ENCODE data around the gene ZC3H12A. TPM values are rescaled to one million over a fixed set of nuclear protein-coding genes. Genes with fewer than 3 reads are reported as not detected.
A peak's percentile ranks its signal among the peaks of the same experiment; 100 is the strongest.

ZC3H12A gene
- total RNA-seq, 1 donor from 2014 or later, result 6.0 TPM

GRCh38 chr1:37448691-37449417 lies 25.5 kb upstream of the ZC3H12A start:
- Mint-ChIP-seq H3K27me3 (peaks cover 35% of the 10 kb centered on the region), H3K4me1 (ENCODE audit: unreplicated experiment) (no peaks in the 10 kb centered on the region), H3K27ac (no peak overlapping the region), H3K9me3 (no peaks in the 10 kb centered on the region), H3K36me3 (no peaks in the 10 kb centered on the region), H3K4me3 (no peak overlapping the region)
- DNase-seq (ENCODE audit: extremely low spot score, unreplicated experiment), result no peak
- TF ChIP-seq, protein P1, sequence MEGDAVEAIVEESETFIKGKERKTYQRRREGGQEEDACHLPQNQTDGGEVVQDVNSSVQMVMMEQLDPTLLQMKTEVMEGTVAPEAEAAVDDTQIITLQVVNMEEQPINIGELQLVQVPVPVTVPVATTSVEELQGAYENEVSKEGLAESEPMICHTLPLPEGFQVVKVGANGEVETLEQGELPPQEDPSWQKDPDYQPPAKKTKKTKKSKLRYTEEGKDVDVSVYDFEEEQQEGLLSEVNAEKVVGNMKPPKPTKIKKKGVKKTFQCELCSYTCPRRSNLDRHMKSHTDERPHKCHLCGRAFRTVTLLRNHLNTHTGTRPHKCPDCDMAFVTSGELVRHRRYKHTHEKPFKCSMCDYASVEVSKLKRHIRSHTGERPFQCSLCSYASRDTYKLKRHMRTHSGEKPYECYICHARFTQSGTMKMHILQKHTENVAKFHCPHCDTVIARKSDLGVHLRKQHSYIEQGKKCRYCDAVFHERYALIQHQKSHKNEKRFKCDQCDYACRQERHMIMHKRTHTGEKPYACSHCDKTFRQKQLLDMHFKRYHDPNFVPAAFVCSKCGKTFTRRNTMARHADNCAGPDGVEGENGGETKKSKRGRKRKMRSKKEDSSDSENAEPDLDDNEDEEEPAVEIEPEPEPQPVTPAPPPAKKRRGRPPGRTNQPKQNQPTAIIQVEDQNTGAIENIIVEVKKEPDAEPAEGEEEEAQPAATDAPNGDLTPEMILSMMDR (conservative IDR thresholded peaks at IDR 0.05), result no peak

- Mint-ChIP-seq H3K4me3 (no peak overlapping the region), H3K36me3 (no peaks in the 10 kb centered on the region), H3K27me3 (peaks cover 31% of the 10 kb centered on the region), H3K27ac (no peak overlapping the region), H3K9me3 (no peaks in the 10 kb centered on the region), H3K4me1 (ENCODE audit: unreplicated experiment) (peaks cover 2% of the 10 kb centered on the region)
- DNase-seq (ENCODE audit: extremely low spot score, unreplicated experiment), result no peak
- TF ChIP-seq, protein P1 (conservative IDR thresholded peaks at IDR 0.05), result no peak
Observed at GRCh38 chr1:37449936-37450335, 24.4 kb upstream of the ZC3H12A start.

GRCh38 chr1:37452416-37452815 lies 22.0 kb upstream of the ZC3H12A start:
- peaks cover 4% of the 10 kb centered on the region for H3K4me1 Mint-ChIP-seq (ENCODE audit: unreplicated experiment)
- DNase-seq (ENCODE audit: extremely low spot score, unreplicated experiment), result no peak
- no peak overlapping the region for H3K4me3 Mint-ChIP-seq
- H3K9me3 Mint-ChIP-seq, result no peaks in the 10 kb centered on the region
- no peaks in the 10 kb centered on the region for H3K36me3 Mint-ChIP-seq
- H3K27me3 Mint-ChIP-seq, result peaks cover 25% of the 10 kb centered on the region
- no peak overlapping the region for H3K27ac Mint-ChIP-seq
- TF ChIP-seq, protein P1 (conservative IDR thresholded peaks at IDR 0.05), result no peak

DNA sequence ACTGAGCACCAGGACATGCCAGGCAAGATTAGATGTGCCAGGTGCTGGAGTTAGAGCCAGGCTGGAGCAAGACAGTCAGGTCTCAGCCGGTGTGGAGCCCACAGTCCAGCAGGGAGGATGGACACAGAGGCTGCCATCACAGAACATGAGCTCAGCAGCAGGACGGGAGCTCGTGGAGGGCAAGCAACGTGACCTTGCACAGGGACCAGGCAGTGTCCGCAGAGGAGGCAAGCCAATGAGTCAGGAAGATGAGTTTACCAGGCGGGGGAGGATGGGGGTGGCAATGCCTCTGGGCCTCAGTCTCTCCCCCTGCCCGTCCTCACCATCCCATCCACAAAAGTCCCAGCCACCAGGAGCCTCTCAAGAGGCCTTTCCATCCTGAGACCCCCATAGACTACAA lies 20.7 kb upstream of the ZC3H12A start:
- H3K27ac Mint-ChIP-seq, result no peak overlapping the region

DNA sequence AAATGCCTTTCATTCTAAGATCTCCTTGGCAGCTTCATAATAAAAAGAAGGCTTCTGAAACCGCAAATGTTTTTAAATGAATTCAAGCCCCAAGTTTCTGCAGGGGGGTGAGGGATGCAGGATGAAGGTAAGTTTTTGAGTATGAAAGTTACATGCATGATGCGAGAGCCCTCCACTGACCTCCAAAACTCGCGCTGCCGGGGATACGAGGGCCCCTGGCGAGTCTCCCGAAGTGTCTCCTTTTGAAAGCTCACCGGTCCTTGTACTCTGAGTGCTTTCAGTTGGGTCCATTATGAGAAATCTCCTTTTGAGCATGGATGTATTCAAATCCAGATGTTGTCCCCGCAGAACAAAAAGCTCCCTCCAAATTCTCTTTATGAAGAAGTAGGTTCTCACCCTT lies 18.9 kb upstream of the ZC3H12A start:
- no peaks in the 10 kb centered on the region for H3K36me3 Mint-ChIP-seq
- no peaks in the 10 kb centered on the region for H3K9me3 Mint-ChIP-seq
- H3K27me3 Mint-ChIP-seq, result peaks cover 15% of the 10 kb centered on the region
- H3K4me1 Mint-ChIP-seq (ENCODE audit: unreplicated experiment), result peaks cover 4% of the 10 kb centered on the region
- no peak overlapping the region for H3K4me3 Mint-ChIP-seq
- no peak for DNase-seq (ENCODE audit: extremely low spot score, unreplicated experiment)
- TF ChIP-seq, protein P1 (conservative IDR thresholded peaks at IDR 0.05), result no peak
- H3K27ac Mint-ChIP-seq, result peak overlapping the region; percentile 10

More for the DNA sequence above, 20.7 kb upstream of the ZC3H12A start:
- peaks cover 23% of the 10 kb centered on the region for H3K27me3 Mint-ChIP-seq
- H3K4me3 Mint-ChIP-seq, result no peak overlapping the region
- H3K9me3 Mint-ChIP-seq, result no peaks in the 10 kb centered on the region
- TF ChIP-seq, protein P1 (conservative IDR thresholded peaks at IDR 0.05), result no peak
- H3K4me1 Mint-ChIP-seq (ENCODE audit: unreplicated experiment), result peaks cover 4% of the 10 kb centered on the region
- H3K36me3 Mint-ChIP-seq, result no peaks in the 10 kb centered on the region
- DNase-seq (ENCODE audit: extremely low spot score, unreplicated experiment), result no peak

Measured in type B pancreatic cell (in vitro differentiated cells).